ENCODE results near the gene CDSN. TPM values are rescaled to one million over a fixed set of nuclear protein-coding genes. Genes with fewer than 3 reads are reported as not detected.

The CDSN gene
- total and polyA plus RNA-seq, 2 experiments from 2014 or later = 0.07 TPM; not detected in 1

- ATAC-seq (no peak), DNase-seq (ENCODE audit: low spot score) (no peak)
- Mint-ChIP-seq H3K4me1 (peaks cover 19% of the 10 kb centered on the region), H3K27me3 (ENCODE audit: insufficient read depth, low read depth, poor library complexity) (no peaks in the 10 kb centered on the region), H3K9me3 (no peaks in the 10 kb centered on the region), H3K4me3 (no peak overlapping the region), H3K27ac (no peak overlapping the region), H3K36me3 (ENCODE audit: low read depth) (no peaks in the 10 kb centered on the region)
- Histone ChIP-seq H3K36me3 (ENCODE audit: insufficient read depth) (no peaks in the 10 kb centered on the region), H3K79me2 (replicated peaks; ENCODE audit: insufficient read depth) (no peaks in the 10 kb centered on the region), H3K27ac (ENCODE audit: low read depth) (no peak overlapping the region), H3F3A (replicated peaks; ENCODE audit: low read depth) (no peaks in the 10 kb centered on the region), H3K9me2 (ENCODE audit: insufficient read depth) (0 out of 2 replicates have a peak, but pooled peaks cover 3% of the 10 kb centered on the region), H3K4me3 (no peak overlapping the region), H2AFZ (no peak overlapping the region), H3K27me3 (ENCODE audit: insufficient read depth) (no peaks in the 10 kb centered on the region), H3K4me2 (no peak overlapping the region), H3K4me1 (ENCODE audit: insufficient read depth) (peaks cover 20% of the 10 kb centered on the region), H4K20me1 (replicated peaks; ENCODE audit: insufficient read depth) (no peaks in the 10 kb centered on the region)
- TF ChIP-seq ZNF462 (CRISPR knock-in tag; IDR thresholded peaks at IDR 0.05) (no peak), CTCF (conservative IDR thresholded peaks at IDR 0.05; ENCODE audit: low read depth in 2 of 2) (no peak), ETS1 (IDR thresholded peaks at IDR 0.05) (no peak), ZNF114 (CRISPR knock-in tag; IDR thresholded peaks at IDR 0.05) (no peak), JUNB (IDR thresholded peaks at IDR 0.05; ENCODE audit: unreplicated experiment) (no peak), ZNF331 (CRISPR knock-in tag; IDR thresholded peaks at IDR 0.05; ENCODE audit: low read depth) (no peak), POLR2AphosphoS5 (IDR thresholded peaks at IDR 0.05; ENCODE audit: low read depth) (no peak), NANOG (IDR thresholded peaks at IDR 0.05; ENCODE audit: borderline replicate concordance) (no peak)
Observed at GRCh38 chr6:31096215-31096614, 24.0 kb downstream of the CDSN start.
